ENCODE measurements around the gene GABBR2.
A peak's percentile ranks its signal among the peaks of the same experiment; 100 is the strongest.

Gene GABBR2

DNA sequence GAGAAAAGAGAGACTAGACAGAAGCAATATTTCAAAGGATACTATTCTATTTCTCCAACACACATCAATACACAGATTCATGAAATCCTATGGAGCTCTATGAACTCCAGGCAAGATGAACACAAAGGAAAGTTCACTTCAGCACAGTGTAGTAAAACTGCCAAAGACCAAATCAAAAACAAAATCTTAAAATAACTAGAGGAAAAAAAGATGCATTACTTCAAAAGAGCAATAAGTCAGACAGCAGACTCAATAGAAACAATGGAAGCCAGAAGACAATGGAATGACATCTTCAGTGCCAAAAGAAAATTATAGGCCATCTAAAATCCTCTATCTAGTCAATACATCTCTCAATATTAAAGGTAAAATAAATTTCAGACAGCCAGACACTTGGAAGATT is 248.0 kb downstream of the GABBR2 start:
- Mint-ChIP-seq H3K36me3 (ENCODE audit: low read depth) (peaks cover 3% of the 10 kb centered on the region), H3K4me3 (no peak overlapping the region), H3K27ac (no peak overlapping the region), H3K27me3 (ENCODE audit: low read depth) (peaks cover 17% of the 10 kb centered on the region), H3K4me1 (peaks cover 12% of the 10 kb centered on the region), H3K9me3 (peaks cover 47% of the 10 kb centered on the region)
- TF ChIP-seq, protein P1, sequence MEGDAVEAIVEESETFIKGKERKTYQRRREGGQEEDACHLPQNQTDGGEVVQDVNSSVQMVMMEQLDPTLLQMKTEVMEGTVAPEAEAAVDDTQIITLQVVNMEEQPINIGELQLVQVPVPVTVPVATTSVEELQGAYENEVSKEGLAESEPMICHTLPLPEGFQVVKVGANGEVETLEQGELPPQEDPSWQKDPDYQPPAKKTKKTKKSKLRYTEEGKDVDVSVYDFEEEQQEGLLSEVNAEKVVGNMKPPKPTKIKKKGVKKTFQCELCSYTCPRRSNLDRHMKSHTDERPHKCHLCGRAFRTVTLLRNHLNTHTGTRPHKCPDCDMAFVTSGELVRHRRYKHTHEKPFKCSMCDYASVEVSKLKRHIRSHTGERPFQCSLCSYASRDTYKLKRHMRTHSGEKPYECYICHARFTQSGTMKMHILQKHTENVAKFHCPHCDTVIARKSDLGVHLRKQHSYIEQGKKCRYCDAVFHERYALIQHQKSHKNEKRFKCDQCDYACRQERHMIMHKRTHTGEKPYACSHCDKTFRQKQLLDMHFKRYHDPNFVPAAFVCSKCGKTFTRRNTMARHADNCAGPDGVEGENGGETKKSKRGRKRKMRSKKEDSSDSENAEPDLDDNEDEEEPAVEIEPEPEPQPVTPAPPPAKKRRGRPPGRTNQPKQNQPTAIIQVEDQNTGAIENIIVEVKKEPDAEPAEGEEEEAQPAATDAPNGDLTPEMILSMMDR (IDR thresholded peaks at IDR 0.05; ENCODE audit: unreplicated experiment in 3 of 3), result no peak

DNA sequence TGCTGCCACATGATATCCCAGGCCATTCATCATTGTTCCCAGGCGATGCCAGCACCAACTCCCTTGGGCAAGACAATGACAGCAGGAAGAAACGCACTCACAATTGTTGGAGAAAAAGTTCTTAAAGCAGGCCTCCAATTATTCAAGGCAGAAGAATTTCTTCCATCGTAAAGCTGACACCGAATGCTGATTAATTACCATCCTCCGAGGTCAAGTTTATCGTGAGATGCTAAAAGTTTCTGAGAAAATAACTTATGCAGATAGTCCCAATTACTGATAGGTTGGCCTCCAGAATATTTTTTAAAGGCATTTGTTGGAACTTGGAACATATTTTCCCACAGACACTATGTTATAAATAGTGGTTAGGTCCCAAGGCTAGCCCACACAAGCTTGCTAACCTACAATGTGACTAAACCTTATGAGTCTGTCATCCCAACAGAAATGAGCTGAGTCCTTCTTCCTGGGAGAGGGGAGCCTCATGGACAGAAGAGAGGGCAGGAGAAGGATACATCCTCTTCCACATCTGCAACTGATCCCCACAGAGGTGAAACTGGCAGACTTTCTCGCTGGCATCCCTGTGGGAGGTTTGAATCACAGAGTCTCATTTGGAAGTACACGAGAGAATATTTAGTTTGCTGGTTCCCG is 250.9 kb downstream of the GABBR2 start:
- H3K36me3 Mint-ChIP-seq (ENCODE audit: low read depth), result no peaks in the 10 kb centered on the region
- peaks cover 29% of the 10 kb centered on the region for H3K9me3 Mint-ChIP-seq
- H3K4me3 Mint-ChIP-seq, result no peak overlapping the region
- peaks cover 29% of the 10 kb centered on the region for H3K27me3 Mint-ChIP-seq (ENCODE audit: low read depth)
- peaks cover 13% of the 10 kb centered on the region for H3K4me1 Mint-ChIP-seq
- H3K27ac Mint-ChIP-seq, result peak overlapping the region in 1 of 3 experiments; percentile 61
- TF ChIP-seq, protein P1 (IDR thresholded peaks at IDR 0.05; ENCODE audit: unreplicated experiment in 3 of 3), result no peak

DNA sequence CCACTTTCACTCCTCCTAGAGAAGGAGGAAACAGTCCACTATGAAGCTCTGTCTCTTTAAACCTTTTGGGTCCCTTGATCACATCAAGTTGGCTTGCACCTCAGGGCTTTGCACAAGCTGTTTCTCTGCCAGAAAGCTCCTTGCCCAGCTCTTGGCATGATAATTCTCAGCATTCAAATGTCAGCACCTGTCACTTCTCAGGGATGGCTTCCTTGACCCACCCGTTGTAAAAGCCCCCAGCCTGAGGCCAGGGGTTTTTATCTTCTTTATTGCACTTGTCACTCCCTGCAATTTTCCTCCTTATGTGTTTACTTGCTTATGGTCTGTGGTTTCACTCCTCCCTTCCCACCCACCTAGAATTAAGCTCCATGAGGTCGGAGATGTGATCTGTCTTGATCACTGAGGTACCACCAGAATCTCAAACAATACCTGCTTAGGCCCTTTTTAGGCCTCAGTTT is 252.6 kb downstream of the GABBR2 start:
- H3K4me1 Mint-ChIP-seq, result peaks cover 13% of the 10 kb centered on the region
- TF ChIP-seq, protein P1 (IDR thresholded peaks at IDR 0.05; ENCODE audit: unreplicated experiment in 3 of 3), result no peak
- H3K27me3 Mint-ChIP-seq (ENCODE audit: low read depth), result peaks cover 28% of the 10 kb centered on the region
- H3K4me3 Mint-ChIP-seq, result no peak overlapping the region
- no peaks in the 10 kb centered on the region for H3K36me3 Mint-ChIP-seq (ENCODE audit: low read depth)
- H3K27ac Mint-ChIP-seq, result no peak overlapping the region
- H3K9me3 Mint-ChIP-seq, result peaks cover 20% of the 10 kb centered on the region

DNA sequence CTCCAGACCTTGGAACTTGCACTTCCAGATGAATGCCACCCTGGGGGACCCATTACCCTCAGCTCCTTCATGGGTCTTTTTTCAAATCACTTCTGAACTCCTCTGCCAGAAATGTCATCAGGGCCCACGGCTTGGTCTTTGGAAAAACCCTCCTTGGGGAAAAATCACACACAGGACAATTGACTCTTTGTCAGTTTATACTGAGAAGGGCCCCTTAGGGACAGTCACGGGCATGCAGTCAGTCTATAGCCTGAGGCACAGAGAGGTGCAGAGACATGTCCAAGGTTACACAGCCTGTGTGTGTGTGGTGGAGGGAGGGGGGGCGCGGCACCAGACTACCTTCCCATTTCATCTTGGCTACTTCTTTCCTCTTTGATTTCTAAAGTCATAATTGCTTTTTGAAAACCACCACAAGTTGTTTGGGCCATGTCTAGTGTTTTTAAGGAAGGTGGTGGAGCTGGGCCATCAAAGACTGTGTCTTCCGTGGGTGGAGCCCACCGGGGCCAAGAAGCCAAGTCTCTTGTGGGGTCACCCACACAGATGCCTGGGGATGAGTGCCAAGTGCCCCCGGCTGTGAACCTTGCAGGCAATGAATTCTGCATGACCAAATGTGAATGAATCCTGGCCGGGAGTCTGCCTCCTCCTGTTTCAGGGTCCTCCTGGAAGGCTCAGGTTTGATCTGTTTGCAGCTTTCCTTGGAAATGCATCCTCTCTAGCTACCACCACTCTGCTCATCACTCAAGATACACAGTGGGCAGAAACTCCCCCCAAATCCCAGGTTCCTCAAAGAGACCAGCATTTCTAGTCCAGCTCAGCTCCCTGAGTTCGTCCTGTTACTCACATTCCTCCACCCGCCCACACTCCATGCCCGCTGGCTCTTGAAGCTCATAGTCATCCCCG is 253.2 kb downstream of the GABBR2 start:
- H3K4me3 Mint-ChIP-seq, result no peak overlapping the region

DNA sequence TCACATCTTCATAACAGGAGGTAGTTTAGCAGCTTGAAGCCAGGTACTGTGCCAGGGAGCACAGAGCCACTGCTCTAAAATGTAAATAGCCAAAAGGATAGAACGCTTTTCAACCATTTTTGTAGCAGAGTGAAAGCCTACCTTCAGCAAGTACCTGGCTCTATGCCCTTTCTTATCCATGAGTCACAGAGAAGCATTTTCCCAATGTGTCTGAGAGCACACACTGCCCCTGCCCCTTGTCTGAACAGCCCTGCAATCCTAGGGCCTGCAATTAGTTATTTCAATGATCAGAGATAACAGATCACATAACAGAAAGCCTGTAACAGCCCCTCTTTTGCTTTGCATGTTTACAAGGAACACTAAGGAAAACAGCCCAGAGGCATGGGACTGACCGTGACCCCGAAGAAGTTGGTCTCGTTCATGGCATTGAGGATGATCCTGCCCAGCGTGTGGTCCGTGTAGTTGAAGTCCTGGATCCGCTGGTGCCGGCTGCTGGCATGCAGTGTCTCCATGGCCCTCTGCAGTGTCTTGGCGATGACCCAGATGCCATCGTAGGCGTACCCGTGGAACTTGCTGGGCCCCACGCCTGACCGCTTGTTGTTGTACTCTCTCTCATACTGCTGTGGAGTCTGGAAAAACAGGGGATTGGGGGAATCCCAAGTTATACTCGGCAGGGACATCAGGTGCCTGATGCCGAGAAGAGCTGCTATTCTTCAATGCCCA is 255.0 kb downstream of the GABBR2 start:
- Mint-ChIP-seq H3K4me3 (no peak overlapping the region), H3K27me3 (ENCODE audit: low read depth) (peaks cover 33% of the 10 kb centered on the region), H3K4me1 (peaks cover 13% of the 10 kb centered on the region), H3K9me3 (peaks cover 3% of the 10 kb centered on the region), H3K36me3 (ENCODE audit: low read depth) (no peaks in the 10 kb centered on the region), H3K27ac (no peak overlapping the region)
- TF ChIP-seq, protein P1 (IDR thresholded peaks at IDR 0.05; ENCODE audit: unreplicated experiment in 3 of 3), result no peak

More for the DNA sequence above, 253.2 kb downstream of the GABBR2 start:
- H3K27ac Mint-ChIP-seq, result no peak overlapping the region
- peaks cover 13% of the 10 kb centered on the region for H3K4me1 Mint-ChIP-seq
- peaks cover 13% of the 10 kb centered on the region for H3K9me3 Mint-ChIP-seq
- peaks cover 28% of the 10 kb centered on the region for H3K27me3 Mint-ChIP-seq (ENCODE audit: low read depth)
- TF ChIP-seq, protein P1 (IDR thresholded peaks at IDR 0.05; ENCODE audit: unreplicated experiment in 3 of 3), result no peak
- no peaks in the 10 kb centered on the region for H3K36me3 Mint-ChIP-seq (ENCODE audit: low read depth)
